ENCODE measurements around the gene EZH1.

The EZH1 gene

GRCh38 chr17:42781639-42782165 is 36.9 kb upstream of the EZH1 start (continued):
- TF ChIP-seq ZFP30 (CRISPR knock-in tag; IDR thresholded peaks at IDR 0.05) (no peak), CSDC2 (CRISPR knock-in tag; IDR thresholded peaks at IDR 0.05) (no peak), ARNTL (CRISPR knock-in tag; IDR thresholded peaks at IDR 0.05; ENCODE audit: borderline replicate concordance, low read depth) (no peak), TOX (CRISPR knock-in tag; IDR thresholded peaks at IDR 0.05; ENCODE audit: borderline replicate concordance) (no peak), BACH2 (CRISPR knock-in tag; IDR thresholded peaks at IDR 0.05; ENCODE audit: borderline replicate concordance) (no peak), GLIS3 (CRISPR knock-in tag; IDR thresholded peaks at IDR 0.05) (no peak), ESRRG (CRISPR knock-in tag; IDR thresholded peaks at IDR 0.05) (no peak), ZC3H10 (CRISPR knock-in tag; IDR thresholded peaks at IDR 0.05) (no peak), ZNF70 (CRISPR knock-in tag; IDR thresholded peaks at IDR 0.05) (no peak), PPARA (CRISPR knock-in tag; IDR thresholded peaks at IDR 0.05; ENCODE audit: borderline replicate concordance) (no peak), PATZ1 (CRISPR knock-in tag; IDR thresholded peaks at IDR 0.05; ENCODE audit: borderline replicate concordance) (no peak), CSRNP3 (CRISPR knock-in tag; IDR thresholded peaks at IDR 0.05) (no peak)

GRCh38 chr17:42780851-42781638 is 36.2 kb upstream of the EZH1 start:
- TF ChIP-seq TSHZ2 (CRISPR knock-in tag; IDR thresholded peaks at IDR 0.05) (no peak), ESRRG (CRISPR knock-in tag; IDR thresholded peaks at IDR 0.05) (no peak), CSDC2 (CRISPR knock-in tag; IDR thresholded peaks at IDR 0.05) (no peak), ZNF8 (CRISPR knock-in tag; IDR thresholded peaks at IDR 0.05) (no peak), ISL1 (CRISPR knock-in tag; IDR thresholded peaks at IDR 0.05) (no peak), OSR1 (CRISPR knock-in tag; IDR thresholded peaks at IDR 0.05) (no peak), ZFP3 (CRISPR knock-in tag; IDR thresholded peaks at IDR 0.05) (no peak), ZNF565 (CRISPR knock-in tag; conservative IDR thresholded peaks at IDR 0.05; ENCODE audit: low read depth) (no peak), PATZ1 (CRISPR knock-in tag; IDR thresholded peaks at IDR 0.05; ENCODE audit: borderline replicate concordance) (no peak; the same call in 1 of the 2 replicates)
- peak; percentile 36 for ATAC-seq

GRCh38 chr17:42779936-42780850 is 35.4 kb upstream of the EZH1 start, which contains the start of gene WNK4:
TSS of gene WNK4 (plus strand) at chr17:42780610. CDS start at chr17:42780699, 89 bp downstream.
- peak; percentile 72 for ATAC-seq
- TF ChIP-seq ZNF565 (CRISPR knock-in tag; conservative IDR thresholded peaks at IDR 0.05; ENCODE audit: low read depth) (no peak), CSDC2 (CRISPR knock-in tag; IDR thresholded peaks at IDR 0.05) (no peak), PATZ1 (CRISPR knock-in tag; IDR thresholded peaks at IDR 0.05; ENCODE audit: borderline replicate concordance) (0 out of 2 replicates have a peak, but pooled peaks have one; percentile 17)

Data from SK-N-SH treated with all-trans-retinoic acid at 6 μM for 48 hours (cell line).